ENCODE results near the gene LAMTOR1.

LAMTOR1 gene

DNA sequence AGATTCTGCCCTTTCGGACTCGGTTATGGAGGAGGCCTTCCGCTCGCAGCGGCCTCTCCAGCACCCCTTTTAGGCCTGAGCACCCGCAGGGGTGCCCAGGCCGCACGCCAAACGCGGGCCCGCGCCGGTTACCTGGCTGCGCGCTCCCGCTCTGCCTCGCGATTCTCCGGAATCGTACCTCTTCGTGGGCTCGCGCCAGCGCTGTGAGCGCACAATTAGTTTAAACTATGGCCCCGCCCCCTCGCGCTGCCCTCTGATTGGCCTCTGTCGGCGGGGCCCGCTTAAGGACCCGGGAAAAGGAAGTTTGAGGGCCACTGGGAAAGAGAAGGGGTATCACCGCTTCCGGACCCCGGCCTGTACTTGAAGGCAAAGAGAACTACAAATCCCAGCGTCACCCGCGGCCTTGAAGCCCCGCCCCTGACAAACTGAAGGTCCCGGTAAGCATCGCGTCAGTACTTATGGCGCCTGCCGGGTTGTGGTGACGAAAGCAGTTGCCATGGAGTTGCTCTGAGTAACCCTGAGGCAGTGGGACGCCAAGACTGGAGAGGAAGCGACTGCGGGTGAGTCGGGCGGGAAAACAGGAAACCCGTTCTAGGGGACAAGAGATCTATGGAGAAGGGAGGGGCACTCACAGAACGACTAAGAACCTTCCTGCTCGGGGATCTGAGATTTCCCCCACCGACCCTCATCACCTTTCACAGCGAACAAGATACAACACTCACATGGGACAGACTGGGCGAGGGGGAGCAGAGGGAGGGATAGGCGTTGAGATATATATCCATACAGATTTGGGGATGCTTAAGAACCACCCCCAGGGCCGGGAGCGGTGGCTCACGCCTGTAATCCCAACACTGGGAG is 22.5 kb downstream of the LAMTOR1 start, which contains the start of the genes LRRC51 and NUMA1:
TSS of gene LRRC51 (plus strand) at position 525 of the 858 bp plus-strand sequence. CDS start 8,234 bp downstream, outside the sequence.
TSS of gene NUMA1 (minus strand) at position 217 of the 858 bp plus-strand sequence. CDS start 44,599 bp downstream, outside the sequence.
- peak; percentile 77 for DNase-seq

- DNase-seq, result no peak
Measured at GRCh38 chr11:72079819-72080325, 23.2 kb downstream of the LAMTOR1 start.

DNA sequence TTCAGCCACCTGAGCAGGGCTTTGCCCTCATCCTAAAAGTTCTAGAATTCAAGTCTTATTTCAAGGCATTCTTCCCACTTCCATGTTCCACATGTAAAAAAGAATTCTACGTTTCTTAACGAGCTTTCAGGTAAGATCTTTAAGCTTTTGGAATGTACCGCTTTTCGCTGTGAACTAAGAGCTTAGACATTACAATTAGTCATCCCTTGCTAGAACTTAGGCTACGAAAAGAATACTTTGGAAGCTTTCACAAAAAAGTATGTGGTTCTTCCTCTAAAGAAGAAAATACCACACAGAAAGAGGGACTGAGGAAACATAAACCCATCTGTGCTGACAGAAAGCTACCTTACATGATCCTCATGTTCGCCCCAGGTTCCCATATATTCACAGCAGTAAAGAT is 24.6 kb downstream of the LAMTOR1 start:
- DNase-seq, result no peak

- no peak for DNase-seq
Measured at GRCh38 chr11:72075756-72076155, 27.3 kb downstream of the LAMTOR1 start.

DNA sequence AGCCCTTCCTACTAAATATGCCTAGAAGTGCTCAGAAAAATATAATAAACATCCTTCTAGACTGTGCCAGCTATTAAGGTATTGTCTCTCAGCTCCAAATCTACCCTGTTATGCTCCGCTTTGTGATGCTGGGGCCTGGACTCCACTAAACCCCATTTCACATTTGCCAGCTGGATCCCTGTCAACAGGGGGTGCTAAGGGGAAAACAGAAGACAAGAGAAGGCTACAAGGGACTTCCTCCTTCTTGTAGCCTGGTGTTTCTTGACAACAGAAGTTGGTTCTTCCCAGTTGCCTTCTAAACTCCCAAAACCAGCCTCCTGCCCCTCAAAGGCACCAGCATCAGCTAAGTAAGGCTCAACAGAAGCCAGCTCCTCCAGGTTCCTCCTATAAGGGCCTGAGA is 28.0 kb downstream of the LAMTOR1 start:
- no peak for DNase-seq

- DNase-seq, result no peak
Measured at GRCh38 chr11:72072348-72072747, 30.7 kb downstream of the LAMTOR1 start.

GRCh38 chr11:72070491-72070890 is 32.6 kb downstream of the LAMTOR1 start:
- no peak for DNase-seq

DNA sequence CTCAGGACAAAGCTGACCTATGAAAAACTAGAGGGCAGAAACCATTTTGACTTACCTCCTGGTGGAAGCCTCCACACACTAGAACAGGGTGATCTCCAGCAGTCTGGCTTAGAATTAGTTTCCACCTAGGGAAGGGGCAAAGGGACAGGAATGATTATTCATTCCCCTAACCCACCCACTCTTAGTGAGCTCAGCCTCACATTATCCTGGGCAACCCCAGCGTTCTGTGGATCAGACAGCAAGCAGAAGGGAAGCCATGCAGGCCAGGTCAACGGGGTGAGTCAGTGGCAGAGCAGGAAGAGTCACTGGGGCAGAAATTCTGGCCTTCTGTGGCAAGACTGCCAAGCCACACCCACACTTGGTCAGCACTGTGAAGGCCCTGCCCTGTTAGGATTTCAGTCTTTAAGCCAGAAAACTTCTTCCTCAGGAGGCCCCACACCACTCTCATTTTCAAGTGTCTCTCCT is 33.3 kb downstream of the LAMTOR1 start:
- DNase-seq, result no peak

DNA sequence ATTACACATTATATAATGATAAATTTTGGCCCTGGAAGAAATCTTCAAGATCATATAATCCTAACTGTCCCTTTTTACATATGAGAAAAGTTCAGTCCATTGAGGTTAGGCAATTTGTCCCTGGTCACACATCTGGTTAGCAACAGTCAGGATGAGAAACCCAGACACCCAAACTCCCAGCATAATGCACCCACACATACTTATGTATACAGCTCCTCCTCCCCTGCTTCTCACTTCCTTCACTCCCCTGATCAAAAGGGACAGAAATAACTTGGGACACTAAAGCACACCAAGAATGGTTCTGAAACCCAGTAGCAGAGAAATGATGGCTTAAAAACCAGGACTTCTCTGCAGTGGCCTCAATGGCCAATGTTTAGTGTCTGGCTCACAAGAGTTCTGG is 33.9 kb downstream of the LAMTOR1 start:
- no peak for DNase-seq

DNA sequence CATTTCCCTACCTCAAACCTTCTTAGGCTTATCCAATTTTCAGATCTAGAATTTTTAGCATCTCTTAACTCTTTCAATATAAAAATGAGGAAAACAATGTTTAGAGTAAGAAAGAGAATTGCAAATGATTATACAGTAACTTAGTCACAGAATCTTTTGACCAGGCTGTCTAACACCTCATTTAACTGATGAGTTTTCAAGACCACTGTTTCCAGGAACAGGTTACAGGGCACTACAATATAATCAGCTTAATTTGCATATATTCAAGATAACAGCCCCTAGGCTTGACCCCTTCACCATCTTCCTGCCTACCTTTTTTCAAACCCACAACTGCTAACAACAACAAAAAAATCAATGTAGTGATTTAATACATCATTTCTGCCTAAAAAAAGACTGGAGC is 35.4 kb downstream of the LAMTOR1 start:
- DNase-seq, result no peak

DNA sequence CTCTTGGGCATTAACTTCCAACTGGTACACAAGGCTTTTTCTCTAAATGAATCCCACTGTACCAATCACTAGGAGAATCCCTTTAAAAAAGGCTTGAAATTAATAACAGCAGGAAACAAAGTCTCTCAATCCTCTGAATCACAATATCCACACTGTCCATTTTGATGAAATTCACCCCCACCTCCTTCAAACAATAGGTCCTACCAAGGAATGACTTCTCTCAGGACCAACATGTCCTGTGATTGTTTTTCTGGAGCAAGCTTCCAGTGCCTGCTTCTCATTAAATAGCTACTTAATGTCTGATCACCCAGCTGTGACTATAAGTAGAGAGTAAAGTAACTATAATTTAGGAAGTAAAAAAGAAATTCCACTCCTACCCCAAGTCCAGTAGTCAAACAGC is 35.8 kb downstream of the LAMTOR1 start:
- no peak for DNase-seq

DNA sequence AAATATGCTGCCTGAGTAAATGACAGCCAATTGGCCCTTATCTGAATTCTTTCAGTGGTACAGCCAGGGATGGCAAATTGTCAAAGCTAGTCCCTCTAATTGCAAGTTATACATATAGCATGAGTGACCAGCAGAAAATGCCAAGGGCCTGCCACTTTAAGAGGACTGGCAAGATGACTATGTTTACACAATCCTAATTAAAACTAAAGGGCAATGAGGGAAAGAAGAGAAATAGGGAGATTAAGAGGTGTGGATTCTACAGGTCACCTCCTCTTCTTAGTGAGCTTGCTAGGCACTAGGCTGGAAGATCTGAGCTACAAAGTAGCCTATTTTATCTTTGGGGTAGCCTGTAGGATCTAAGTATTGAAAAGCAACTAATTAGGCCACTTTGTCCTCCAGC is 36.2 kb downstream of the LAMTOR1 start:
- DNase-seq, result no peak

- DNase-seq, result no peak
Measured at GRCh38 chr11:72061739-72062396, 41.2 kb downstream of the LAMTOR1 start.

DNA sequence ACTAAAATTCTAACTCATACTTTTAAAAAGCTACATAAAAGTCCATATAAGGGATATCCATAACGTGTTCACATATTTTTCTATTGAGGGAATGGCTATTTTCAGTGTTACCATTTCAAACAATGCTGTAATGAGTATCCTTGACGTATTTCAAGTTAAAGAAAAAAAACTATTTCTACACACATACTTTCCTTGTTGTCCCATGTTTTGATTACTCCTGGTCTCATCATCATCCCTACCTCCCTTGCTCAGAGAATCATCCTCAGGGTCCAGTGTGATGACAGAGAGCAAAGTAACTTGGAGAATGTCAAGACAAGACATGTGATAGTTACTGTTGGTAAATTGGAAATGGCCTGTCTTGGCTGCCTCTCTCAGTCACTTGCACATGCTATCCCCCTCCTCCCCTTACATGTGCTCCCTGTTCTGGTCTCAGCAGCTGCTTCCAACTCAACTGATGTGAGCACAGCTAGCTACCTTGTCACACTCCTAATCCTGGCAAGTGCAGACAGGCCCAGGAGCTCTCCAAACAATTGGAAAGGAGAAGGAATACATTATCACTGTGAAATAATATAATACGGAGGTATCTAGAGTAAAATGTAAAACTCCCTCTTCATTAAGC is 44.6 kb downstream of the LAMTOR1 start:
- no peak for DNase-seq

GRCh38 chr11:72048766-72049460 is 54.2 kb downstream of the LAMTOR1 start:
- no peak for DNase-seq
